Hepatocyte (in vitro differentiated cells): ENCODE results near the gene BCL2A1.

ENCODE experiments used
- CTCF ChIP-seq: fragments of 200-600 bp; sonication (generic); IDR thresholded peaks from 2 replicates; pipeline ENCODE4 v1.5.1; 2016; ENCODE audit warnings: antibody characterized with exemption, mild to moderate bottlenecking; ENCODE audit not compliant: poor library complexity
- EZH2 ChIP-seq: fragments of 200-600 bp; sonication (generic); IDR thresholded peaks from 2 replicates; pipeline ENCODE4 v1.6.1; 2016; ENCODE audit warnings: antibody characterized with exemption, mild to moderate bottlenecking, borderline replicate concordance
- EZH2phosphoT487 ChIP-seq: fragments of 200-600 bp; sonication (generic); IDR thresholded peaks from one replicate; pipeline ENCODE4 v1.6.1; 2018; ENCODE audit warnings: antibody characterized with exemption, mild to moderate bottlenecking, low read depth, moderate library complexity; ENCODE audit not compliant: unreplicated experiment, severe bottlenecking

GRCh38 chr15:79966634-79967297 lies 4.2 kb downstream of the BCL2A1 start:
- TF ChIP-seq EZH2 = no peak
- TF ChIP-seq CTCF = no peak
- no peak for TF ChIP-seq EZH2phosphoT487
